Fibroblast of skin of back (primary cell): ENCODE results near the gene ZNF554.
A peak's percentile ranks its signal among the peaks of the same experiment; 100 is the strongest.

ENCODE experiments used
- DNase-seq: peaks from one replicate; pipeline ENCODE4 v3.0.0-alpha.2; 2013

The ZNF554 gene

DNA sequence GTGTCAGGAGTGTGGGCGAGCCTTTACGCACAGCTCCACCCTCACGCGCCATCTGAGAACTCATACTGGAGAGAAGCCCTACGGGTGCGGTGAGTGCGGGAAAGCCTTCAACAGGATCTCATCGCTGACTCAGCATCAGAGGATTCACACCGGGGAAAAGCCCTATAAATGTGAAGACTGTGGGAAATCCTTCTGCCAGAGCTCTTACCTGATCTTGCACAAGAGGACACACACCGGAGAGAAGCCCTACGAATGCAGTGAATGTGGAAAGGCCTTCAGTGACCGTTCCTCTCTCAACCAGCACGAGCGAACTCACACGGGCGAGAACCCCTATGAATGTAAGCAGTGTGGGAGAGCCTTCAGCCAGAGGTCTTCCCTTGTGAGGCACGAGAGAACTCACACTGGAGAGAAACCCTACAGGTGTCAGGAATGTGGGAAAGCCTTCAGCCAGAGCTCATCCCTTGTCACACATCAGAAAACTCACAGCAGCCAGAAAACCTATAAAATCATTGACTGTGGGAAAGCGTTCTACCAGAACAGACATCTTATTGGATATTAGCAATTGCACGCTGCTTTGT, 14.7 kb downstream of the ZNF554 start:
- DNase-seq = no peak

DNA sequence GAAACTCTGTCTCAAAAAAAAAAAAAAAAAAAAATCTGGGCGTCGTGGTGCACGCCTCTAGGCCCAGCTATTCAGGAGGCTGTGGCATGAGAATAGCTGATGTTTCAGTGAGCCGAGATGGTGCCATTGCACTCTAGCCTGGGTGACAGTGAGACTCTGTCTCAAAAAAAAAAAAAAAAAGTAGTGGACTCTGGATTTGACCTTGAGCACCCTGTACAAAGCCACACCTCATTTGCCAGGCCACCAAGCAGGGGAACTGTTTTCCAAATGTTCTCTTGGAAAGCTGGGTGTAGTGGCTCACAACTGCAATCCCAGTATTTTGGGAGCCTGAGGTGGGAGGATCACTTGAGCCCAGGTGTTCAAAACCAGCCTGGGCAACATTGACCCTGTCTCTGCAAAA, 17.8 kb downstream of the ZNF554 start:
- no peak for DNase-seq

DNA sequence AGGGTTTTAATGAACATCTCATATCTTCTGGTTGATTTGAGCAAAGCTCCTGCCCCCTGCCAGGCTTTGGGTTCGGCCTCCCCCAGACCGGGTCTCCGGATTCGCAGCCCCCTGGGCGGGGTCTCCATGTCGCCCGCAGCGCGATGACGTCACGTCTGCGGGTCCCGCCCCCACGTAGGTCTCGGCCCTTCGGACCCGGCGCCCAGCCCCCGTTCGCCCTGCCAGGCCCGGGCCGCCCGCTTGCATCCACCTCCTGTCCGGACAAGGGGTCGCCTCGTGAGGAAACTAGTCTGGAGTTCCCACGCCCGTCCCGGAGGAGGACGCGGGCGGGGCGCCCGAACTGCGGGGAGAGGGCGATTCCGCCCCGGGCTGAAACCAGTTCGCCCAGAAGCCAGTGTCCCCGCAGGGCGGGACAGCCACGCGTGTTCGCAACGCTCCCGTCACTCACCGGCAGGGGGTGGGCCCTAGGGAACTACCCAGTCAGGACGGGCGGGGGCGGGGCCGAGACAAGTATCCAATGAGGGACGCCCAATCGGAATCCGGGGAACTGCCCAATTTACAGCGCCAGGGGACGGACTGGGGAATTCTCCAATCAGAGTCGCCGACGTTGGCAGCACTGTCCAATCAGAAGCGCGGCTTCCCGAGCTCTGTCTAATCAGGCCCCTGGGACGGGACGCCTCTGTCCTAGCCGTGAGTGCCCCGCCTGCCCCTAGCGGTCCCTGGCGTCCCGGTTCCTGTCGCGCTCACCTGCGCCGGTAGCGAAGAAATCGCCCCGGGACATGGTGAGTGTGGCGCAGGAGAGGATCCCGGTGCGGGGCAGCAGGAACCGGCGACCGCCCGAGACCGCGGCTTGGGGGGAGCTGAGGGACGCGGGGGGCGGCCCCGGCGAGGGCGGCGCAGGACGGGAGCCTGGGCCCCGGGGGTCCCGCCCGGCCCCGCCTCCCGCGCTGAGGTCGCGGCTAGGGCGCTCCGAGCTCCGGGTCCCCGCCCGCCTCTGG, 21.4 kb downstream of the ZNF554 start, which contains the start of gene ZNF555:
TSS of gene ZNF555 (plus strand) at position 682 of the 998 bp plus-strand sequence. CDS start at position 780, 98 bp downstream.
- DNase-seq = peak; percentile 99

DNA sequence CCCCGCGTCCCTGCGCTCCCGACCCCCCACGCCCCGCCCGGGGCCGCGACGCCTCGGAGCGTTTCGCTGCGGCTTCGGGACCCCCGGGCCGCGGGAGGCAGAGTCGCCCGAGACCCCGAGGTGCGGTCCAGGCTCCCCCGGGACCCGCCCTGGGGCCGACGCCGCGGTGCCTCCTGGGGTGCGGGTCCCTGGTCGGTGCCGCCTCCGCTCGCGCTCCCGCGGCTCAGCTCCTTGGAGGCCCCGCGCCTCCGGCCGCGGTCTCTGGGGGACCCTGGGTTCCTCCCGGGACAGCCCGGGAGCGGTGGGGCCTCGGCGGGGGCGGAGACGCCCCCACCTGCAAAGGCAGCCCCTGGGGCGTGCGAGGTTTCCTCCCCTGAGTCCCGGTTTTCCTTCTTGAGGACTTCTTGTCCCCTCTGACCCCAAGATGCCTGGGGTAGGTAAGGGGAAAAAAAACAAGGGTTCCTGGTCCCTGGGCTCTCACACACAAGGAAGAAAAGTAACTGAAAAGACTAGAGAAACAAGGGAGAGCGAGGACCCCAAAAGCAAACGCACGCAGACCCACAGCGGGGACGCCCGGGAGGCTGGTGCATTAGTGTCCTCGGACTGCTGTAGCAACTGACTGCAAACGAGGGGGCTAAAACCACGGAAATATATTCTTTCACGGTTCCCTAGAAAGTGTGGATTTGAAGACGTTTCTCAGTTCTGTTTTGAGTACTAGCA, 22.3 kb downstream of the ZNF554 start:
- DNase-seq = no peak

DNA sequence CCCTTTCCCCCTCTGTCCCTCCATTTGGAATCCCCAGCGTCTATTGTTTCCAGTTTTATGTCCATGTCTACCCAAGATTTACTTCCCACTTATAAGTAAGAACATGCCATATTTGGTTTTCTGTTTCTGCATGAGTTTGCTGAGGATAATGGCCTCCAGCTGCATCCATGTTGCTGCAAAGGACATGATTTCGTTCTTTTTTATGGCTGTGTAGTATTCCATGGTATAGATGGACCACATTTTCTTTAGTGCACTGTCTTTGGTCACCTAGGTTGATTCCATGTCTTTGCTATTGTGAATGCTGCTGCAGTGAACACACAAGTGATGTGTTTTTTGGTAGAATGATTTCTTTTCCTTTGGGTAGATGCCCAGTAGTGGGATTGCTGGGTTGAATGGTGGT, 25.4 kb downstream of the ZNF554 start:
- no peak for DNase-seq

DNA sequence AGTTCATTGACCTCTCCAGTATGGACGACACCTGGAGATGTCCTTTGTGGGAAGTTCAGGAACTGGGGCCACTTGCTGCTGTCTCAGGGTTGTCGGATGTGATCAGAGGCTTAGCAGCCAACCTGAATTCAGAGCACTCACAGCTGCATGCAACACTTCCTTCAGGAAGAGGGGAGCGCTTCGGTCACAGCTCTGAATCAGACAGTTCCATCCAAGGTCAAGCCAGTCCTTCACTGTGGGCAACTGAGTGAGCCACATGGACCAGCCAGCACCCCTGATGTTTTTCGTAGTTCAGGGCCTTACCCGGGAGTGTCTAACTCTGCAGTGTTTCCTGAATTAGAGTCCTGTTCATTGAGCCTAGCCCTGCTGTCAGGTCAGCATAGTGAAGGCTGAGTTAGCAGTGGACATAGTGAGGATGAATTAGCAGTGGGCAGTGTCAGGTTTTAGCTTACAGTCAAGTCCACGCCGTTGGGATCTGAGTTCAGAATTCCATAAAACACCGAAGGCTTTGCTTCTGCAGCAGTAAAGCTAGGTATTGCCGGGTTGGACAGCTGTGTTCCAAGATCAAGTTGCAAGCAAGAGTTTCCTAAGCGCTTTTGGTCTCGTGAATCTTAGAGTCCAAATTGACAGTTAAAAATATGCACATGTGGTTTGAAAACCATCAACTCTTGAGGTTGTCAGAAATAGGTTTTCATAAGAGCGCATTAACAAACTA, 26.7 kb downstream of the ZNF554 start:
- DNase-seq = no peak

DNA sequence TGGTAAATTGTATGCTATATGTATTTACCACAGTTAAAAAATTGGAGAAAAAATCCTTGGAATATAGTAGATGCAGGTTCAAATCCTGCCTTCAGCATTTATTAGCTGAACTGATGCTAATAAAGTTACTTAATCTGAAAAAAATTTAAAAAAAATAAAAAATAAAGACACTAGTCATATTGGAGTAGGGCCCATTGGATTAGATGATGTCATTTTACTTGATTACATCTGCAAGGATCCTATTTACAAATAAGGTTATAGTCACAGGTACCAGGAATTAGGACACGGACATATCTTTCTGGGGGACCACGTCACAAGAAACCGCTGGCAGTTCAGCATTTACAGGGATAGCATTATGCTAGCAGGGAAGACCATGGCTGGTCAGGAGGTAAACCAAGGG, 27.8 kb downstream of the ZNF554 start:
- no peak for DNase-seq

DNA sequence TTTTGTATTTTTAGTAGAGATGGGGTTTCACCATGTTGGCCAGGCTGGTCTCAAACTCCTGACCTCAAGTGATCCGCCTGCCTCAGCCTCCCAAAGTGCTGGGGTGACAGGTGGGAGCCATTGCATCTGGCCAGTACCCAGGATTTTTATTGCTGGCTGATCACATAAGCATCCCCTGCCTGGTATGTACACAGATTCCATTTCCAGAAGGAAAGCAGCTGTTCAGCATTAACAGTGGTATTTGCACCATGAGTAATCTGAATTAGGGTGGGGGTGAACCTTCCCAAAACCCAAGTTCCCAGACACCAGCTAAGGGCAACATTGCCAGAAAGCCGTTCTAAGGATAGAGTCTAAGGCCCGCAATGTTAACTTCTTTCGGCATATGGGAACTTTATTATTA, 28.9 kb downstream of the ZNF554 start:
- DNase-seq = peak; percentile 29

DNA sequence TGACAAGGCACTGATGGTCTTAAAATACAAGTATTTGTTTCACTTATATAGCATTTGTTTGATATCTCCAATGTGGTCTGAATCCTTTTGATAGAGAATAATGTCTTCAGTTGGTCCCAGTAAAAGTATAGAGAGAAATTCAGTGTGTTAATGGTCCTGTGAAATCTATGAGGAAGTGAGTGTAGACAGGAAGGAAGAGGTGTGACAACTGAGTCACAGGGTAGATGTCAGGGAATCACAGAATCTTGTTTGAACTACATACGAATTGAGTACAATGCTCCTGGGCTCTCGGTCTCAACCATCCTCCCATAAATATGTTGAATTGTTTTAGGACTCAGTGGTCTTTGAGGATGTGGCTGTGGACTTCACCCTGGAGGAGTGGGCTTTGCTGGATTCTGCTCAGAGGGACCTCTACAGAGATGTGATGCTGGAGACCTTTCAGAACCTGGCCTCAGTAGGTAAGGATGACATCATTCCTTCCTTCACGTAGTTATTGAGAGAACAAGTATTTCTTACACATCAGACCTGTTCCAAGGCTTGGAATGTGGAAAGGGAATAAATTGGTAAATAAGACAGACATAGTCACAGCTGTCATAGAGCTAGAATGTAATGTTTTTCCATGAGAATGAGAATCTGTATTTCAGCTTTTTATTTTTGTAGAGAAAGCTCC, 30.7 kb downstream of the ZNF554 start:
- no peak for DNase-seq

DNA sequence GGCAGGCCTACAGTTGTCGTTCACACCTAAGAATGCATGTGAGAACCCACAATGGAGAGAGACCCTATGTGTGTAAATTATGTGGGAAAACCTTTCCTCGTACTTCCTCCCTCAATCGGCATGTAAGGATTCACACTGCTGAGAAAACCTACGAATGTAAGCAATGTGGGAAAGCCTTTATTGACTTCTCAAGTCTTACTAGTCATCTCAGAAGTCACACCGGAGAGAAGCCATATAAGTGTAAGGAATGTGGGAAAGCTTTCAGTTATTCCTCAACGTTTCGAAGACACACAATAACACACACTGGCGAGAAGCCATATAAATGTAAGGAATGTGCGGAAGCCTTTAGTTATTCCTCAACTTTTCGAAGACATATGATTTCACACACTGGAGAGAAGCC, 32.9 kb downstream of the ZNF554 start:
- no peak for DNase-seq

DNA sequence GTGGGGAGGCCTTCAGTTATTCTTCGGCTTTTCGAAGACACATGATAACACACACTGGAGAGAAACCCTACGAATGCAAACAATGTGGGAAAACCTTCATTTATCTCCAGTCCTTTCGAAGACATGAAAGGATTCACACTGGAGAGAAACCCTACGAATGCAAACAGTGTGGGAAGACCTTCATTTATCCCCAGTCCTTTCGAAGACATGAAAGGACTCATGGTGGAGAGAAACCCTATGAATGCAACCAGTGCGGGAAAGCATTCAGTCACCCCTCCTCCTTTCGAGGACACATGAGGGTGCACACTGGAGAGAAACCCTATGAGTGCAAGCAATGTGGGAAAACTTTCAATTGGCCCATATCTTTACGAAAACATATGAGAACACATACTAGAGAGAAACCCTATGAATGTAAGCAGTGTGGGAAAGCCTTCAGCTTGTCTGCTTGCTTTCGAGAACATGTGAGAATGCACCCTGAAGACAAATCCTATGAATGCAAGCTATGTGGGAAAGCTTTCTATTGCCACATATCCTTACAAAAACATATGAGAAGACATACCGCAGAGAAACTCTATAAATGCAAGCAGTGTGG, 33.4 kb downstream of the ZNF554 start:
- no peak for DNase-seq

DNA sequence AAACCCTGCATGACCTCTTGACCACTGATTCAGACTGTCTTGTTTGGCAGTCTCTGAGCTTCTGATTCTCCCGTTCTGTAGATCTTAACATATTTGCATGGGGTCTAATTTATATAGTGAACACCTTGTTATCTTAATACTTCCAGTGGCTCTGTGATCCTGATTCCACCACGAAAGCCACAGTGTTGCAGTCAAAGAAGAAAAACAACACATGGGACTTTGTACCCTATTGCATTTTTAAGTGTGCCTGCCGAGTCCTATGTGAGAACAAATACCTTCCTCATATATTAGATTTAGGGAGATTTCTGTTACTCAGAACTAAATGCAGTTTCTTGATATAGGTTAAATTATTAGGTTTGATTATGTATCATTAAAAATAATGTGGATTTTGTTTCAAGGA, 35.2 kb downstream of the ZNF554 start:
- DNase-seq = no peak

DNA sequence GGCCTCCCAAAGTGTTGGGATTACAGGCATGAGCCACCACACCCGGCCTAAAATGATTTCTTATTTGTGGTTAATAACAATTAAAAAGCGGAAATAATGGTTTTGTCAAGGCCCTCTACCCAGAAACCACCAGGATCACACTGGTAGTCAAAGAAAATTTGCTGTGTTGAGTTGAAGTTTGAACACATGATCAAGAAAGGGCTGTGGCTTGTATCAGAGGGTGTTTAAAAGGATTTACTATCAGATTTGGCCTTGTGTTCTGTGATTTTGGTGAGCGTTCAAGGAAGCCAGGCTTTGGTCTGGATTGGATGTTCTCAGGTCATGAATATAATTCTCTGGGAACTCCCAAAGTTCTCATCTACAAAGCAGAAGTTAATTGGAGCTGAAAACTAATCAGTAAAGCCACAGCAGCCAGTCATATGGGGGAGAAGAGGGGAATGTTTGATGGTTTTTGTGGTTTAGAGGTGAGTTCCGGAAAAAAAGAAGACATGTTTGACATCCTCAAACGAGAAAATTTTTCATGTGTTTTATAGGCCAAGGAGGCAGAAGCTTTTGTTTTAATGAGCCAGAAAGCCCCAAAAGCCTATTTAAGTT, 36.9 kb downstream of the ZNF554 start:
- no peak for DNase-seq

DNA sequence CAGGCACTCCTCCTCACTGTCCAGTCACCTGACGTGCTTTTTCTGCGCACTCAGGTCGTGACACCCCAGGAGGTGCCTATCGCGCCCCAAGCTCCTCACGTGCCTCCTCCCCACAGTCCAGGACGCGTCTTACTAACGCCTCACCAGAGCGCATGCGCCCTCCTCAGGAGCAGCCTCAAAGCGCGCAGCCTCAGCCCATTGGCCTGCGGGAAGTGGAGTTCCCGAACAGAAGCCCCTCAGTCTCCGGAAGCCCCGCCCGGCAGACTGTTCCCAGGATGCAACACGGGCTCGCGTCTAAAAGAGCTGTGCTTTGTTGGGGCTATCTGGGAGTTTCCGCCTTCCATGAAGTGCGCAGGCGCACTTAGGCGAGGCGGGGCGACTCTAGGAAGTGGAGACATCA, 39.2 kb downstream of the ZNF554 start:
- no peak for DNase-seq

DNA sequence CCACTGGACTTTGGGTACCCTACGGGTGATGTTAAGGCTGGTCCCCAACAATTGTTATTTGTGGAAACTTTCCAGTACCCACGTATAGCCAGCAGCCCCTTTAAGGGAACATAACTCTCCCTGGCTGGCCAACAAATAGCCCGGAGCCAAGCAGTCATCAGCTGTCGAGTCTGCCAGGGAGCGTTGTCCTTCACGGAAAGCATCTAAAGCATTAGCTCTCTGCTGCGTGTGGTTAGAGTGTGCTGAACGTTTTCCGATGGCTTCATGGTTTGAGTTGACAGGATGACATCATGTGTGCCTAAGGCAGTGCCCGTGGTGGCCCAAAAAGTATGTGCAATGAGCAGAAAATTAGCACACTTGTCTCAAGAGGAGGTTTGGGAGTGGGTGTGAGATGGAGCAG, 44.1 kb downstream of the ZNF554 start:
- no peak for DNase-seq

DNA sequence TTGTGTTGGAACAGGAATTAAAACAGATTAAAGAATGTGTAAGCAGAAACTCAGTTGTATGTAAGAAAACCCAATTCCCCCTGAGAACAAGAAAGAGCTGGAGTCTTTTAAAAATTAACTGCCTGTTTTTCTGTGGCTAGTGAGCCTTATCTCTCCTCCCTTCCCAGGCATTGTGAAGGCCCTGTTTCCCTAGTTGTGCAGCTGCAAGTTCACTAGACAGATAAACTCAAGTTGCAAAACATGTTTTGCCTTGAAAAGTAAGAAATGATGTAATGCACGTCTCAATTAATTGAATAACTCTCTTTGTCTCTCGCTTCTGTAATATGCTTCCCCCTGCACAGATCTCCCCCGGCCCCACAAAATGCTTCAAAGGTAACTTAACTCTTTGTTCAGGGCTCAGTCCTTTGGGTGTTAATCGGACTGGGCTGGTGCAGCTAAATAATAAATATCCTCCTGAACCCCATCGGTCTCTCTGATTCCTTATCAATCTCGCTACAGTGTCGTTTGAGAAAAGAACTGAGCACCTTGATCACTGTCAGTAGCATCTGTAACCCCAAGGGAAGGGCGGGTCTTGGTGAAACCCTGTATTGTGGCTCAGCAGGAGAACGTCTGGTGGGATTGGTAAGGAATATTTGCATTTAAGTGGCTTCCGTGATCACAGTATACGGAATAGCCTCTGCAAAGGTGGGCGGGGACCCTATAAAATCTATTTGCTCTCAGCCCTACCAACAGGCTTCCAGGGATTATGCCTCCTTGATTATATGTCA, 45.8 kb downstream of the ZNF554 start:
- no peak for DNase-seq

DNA sequence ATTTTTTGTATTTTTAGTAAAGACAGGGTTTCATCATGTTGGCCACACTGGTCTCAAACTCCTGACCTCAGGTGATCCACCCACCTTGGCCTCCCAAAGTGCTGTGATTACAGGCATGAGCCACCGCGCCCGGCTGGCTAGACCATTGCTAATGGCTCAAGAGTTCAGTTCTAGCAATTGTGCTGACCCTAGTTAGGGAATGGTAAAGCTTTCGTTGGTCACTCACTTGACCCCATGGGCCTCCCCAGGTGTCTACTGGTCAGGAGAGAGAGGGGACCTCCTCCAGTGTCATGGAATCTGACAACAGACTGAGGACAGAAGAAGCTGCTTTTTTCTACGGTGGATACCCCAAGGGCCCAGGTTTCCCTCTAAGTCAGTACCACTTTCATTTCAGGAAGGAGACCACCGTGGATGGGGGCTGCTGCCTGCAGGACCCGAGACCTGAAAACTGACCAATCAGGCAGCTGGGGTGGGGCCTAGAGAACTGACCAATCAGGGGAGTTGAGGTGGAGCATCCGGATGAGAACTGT, 46.9 kb downstream of the ZNF554 start:
- no peak for DNase-seq

DNA sequence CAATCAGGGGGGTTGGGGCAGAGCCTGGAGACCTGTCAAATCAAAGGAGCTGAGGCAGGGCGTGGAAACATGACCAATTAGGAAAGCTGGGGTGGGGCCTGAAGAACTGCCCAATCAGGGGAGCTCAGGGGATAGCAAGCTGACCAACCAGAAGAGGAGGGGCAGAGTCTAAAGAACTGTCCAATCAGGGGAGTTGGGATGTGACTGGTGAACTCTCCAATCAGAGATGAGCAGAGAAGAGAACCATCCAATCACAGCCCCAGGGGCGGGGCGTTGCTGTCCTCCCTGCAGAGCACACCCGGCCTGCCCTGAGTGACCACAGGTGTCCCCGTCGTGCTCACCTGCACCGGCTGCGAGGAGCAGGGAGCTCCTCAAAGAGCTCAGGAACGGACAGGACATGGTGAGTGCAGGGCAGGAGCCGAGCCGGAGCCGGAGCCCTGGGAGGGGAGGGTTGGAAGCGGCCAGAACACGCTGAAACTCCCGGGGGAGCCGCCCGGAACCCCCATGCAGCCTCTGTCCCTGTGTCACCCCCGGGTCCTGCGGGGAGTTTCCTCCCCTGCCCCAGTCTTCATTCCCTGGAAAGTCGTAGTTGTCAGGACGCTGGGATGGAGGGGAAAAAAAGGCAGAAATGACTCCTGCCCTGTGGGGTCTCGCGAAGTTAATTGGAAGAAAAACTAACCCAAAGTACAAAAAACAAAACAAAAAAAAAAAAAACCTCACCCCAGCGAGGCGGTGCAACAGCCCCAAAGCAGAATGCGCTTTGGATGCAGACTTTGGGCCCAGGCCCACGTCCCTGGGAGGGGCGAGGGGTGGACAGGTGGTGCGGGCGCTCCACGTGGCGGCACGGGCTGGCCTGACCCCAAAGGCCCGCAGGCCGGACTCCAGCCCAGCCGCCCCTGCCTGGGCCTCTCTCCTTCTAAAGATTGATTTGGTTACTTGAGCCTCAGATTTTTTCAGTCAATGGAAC, 47.6 kb downstream of the ZNF554 start, which contains the start of gene ZNF556:
TSS of gene ZNF556 (plus strand) at position 311 of the 967 bp plus-strand sequence. CDS start at position 398, 87 bp downstream.
- DNase-seq = no peak

DNA sequence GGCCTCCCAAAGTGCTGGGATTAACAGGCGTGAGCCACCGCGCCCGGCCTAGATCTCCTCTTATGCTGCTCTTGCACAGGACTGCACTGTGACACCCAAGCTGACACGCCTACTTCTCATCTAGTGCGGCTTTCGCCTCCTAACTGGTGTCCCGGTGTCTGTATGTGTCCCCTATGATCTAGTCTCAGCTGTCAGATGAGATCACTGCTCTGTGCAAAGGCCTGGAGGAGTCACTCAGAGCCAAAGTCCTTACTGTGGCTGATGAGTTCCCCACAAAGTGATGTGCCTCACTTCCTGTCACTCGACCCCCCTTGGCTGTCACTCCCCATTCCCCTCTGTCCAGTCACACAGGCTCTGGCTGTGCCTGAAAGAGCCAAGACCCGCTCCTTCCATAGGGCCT, 50.0 kb downstream of the ZNF554 start:
- no peak for DNase-seq
